SHP77 (cell line): ENCODE data around the gene PALM2AKAP2.

Source experiments
- DNase-seq, 2 experiments: peaks; one replicate each; lab custom pipeline; 2025; lab: John Stamatoyannopoulos, UW

The PALM2AKAP2 gene

GRCh38 chr9:109771796-109772531, 8.0 kb upstream of the PALM2AKAP2 start:
- no peak for DNase-seq

- no peak for DNase-seq
Observed at GRCh38 chr9:109775516-109775915, 4.5 kb upstream of the PALM2AKAP2 start.

DNA sequence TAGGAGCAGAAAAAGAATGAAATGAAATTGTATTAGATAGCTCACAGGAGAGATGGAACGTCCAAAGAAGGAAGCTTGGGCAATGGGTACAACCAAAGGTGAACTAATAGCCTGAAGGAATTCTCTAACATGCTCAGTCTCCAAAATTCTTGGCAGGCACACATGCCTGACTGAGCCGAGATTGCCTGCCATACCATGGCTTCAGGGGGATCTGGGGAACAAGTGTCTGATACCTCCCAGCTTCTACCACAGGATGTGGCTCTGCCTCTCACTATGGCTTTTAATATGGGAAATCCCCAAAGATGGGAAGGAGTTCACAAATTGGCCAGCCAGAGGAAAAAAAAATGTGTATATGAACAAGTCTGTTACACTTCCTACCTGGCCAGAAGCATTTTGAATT, 3.6 kb upstream of the PALM2AKAP2 start:
- no peak for DNase-seq

GRCh38 chr9:109780453-109781033, 545 bp downstream of the PALM2AKAP2 start:
- DNase-seq, result no peak

- DNase-seq, result no peak
Observed at GRCh38 chr9:109781086-109781485, 1.1 kb downstream of the PALM2AKAP2 start.

DNA sequence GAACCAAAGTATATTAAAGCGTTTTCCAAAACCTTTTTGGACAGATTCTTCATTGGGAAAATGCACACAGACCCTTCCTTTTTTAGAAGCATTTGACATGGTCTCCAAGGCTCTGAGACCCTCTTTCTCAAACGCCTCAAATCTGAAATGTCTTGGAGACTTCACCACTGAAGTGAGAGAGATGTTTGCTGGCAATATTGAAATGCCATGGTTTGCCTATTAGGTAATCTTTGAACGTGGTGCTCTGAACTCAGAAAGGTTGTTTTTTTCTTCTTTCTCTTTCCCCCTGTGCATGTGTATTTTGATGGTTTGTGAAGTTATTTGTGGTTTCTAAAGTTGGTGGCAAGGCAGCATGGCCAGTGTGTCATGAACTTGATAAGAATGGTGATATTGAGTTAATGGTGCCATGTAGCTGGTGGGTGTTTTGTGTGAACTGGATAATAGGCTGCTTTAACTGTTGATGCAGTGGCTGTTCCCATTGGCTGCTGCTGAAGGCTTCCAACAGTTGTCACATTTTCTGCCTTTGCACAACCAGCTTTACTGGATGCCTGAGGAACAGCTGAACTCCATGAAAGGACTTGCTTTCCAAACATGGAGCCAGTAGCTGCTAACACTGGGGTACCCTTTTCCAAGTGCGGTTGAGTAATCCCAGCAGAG, 1.7 kb downstream of the PALM2AKAP2 start:
- DNase-seq, result no peak

- no peak for DNase-seq
Observed at GRCh38 chr9:109787735-109788134, 7.7 kb downstream of the PALM2AKAP2 start.

- no peak for DNase-seq
Observed at GRCh38 chr9:109789556-109789955, 9.6 kb downstream of the PALM2AKAP2 start.

DNA sequence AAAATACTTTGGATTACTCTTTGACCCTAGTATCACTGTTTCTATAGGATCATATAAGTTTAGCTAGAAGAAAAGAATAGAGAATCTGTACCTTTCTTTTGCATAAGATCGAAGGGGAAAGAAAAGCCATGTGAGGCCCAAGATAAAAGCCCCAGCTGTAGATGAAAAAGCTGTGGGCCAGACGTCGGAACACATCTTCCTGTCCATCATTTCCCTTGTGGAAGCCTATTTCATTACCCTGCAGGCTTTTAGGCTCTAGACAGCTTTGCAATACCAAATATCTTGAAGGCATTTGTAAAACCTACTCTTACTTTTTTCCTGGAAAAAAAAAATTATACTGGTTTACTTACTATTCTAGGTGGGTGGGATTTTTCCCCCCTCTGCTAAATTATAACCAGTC, 10.0 kb downstream of the PALM2AKAP2 start:
- DNase-seq, result no peak

- DNase-seq, result no peak
Observed at GRCh38 chr9:109791003-109791677, 11.1 kb downstream of the PALM2AKAP2 start.

DNA sequence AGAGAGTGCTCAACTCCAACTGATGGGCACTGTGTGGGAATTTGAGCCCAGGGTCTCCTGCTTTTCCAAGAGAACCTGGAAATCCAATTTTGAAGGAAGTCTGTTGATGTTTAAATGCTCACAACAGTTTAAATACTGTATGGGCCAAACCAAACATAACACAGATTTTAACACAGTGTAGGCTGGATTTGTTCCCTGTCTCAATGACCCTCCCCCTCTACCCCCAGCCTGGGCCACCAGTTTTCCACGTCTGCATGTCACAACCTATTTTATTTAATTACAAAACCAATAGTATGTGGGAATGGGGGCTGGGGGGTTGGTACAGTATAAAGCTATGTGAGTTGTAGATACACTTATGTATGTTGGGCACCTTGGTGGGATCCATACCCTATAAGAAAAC, 11.7 kb downstream of the PALM2AKAP2 start:
- no peak for DNase-seq

DNA sequence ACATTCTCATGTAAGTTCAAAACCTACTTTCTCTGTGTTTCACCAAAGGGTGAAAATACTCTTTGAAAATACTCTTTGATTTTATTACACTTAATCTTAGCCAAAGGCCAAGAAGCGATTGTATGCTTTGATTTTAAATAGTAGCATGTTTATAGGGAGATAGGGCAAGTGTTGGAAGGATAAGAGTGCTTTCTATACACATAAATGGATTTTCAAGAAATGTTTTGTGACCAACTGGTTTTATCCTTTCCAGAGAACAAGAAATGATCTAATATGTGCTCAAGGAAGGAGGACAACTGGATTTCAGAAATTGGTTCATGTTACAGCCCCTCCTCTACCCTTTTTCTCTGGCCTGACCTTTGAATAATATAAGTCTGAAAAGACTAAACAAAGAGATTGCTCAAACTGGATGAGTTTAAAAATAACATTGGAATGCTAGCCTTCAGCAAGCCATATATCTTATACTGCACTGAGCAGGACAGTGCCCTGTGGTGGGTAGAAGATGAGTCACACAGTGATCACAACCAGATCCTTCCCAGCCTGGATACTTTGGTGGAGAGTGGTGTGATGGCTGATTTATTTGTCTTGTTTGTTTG, 13.1 kb downstream of the PALM2AKAP2 start:
- DNase-seq, result no peak

GRCh38 chr9:109793921-109794320, 13.9 kb downstream of the PALM2AKAP2 start:
- no peak for DNase-seq

DNA sequence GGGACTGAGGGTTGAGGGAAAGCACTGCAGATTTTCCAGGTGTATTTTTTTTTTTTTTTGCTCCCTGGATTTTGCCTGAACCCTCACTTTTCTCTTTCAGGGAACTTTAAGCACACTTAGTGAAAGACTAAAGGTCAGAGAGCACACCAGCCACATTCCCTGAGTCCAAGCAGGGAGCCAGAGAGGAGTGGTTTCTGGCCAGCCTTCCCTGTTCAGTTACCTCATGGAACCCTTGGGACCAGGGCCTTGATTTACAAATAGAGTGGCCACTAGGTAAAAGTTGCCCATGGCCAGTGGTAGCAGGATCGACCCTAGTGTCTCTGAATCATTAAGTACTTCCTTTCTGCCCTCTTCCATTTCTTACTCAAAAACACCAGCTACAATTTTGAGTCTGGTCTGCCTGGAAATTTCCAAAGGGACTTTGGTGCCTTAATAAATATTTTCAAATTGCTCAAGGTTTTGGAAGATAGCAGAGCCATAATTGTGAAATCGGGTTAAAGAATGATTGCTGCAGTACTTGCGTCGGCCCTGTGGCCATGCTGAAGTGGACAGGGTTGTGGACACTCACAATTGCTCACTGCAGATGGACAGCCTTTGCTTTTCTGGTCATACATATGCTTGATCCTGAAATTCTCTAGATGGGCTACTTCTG, 14.5 kb downstream of the PALM2AKAP2 start:
- no peak for DNase-seq

DNA sequence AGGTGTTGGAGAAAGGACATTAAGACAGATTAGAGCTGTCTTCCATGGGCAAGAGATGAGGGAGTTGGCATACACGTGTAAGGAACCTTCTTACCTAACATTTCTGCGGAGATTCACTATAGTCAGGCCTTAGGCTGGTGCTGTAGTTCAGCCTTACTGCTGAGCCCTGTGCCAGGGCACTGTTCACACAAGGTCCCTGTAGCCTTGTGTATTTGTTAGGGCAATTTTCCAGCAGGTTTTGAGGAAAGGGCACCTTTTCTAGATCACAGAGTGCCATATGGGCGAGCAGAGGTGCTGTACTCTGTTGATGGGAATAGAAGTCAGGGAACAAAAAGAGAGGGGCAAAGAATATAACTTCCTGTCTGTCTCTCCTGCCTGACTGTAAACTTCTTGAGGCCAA, 15.6 kb downstream of the PALM2AKAP2 start:
- DNase-seq, result no peak

DNA sequence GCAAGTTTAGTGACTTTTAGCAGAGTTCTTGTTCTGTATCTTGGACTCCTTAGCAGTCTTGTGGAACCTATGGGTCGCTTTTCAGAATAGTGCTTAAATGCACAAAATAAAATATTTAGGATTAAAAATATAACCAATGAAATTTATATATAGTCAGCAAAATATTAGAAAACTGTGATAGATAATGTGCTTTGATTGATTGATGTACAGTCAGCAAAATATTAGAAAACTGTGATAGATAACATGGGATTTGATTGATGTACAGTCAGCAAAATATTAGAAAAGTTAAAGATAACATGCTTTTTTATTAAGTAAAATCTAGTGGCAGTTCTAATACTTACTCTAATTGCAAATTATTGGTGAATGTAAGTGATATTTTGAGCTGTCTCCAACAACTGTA, 16.1 kb downstream of the PALM2AKAP2 start:
- DNase-seq, result no peak

- no peak for DNase-seq
Observed at GRCh38 chr9:109797006-109797405, 17.0 kb downstream of the PALM2AKAP2 start.

- DNase-seq, result no peak
Observed at GRCh38 chr9:109797509-109797908, 17.5 kb downstream of the PALM2AKAP2 start.

- DNase-seq, result no peak
Observed at GRCh38 chr9:109799141-109799540, 19.1 kb downstream of the PALM2AKAP2 start.

DNA sequence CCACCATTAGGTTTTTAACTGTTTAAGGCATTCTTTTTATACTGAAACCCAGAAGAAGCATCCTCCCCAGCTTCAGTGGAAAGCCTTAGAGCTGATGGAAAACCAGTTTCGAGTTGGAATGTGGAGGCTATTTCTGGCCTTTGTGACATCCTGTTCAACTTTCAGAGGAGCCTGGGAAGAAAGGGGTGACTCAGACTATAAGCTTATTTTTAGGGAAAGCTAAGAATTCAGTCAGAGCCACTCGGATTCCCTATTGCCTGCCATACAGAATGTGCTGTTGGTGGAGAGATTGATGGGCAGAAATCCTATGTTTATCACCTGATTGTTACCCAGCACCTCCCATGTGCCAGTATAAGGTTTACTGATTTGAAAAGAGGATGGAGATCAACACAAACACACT, 19.8 kb downstream of the PALM2AKAP2 start:
- DNase-seq, result no peak

DNA sequence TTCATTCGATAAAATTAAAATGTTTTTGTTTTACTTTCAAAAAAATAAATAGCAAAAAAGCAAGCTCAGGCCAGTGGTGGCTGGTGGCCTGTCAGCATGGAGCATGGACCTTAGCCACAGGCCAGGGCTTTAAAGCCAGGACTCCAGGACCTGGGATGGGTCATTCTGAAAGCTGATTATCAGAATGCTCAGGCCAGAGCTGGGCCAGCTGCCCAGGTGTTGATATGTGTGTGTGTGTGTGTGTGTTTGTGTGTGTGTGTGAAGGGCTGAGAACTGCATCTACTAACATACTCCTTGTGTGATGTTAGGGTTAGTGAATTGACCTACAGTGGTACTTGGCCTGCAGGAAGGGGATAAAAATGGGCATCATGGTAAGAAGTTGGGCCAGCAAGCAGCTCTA, 21.5 kb downstream of the PALM2AKAP2 start:
- DNase-seq, result no peak

- DNase-seq, result no peak
Observed at GRCh38 chr9:109802491-109802890, 22.5 kb downstream of the PALM2AKAP2 start.
